Measurements from ENCODE around the gene B4GALNT3.

- TF ChIP-seq POLR2AphosphoS5 (IDR thresholded peaks at IDR 0.05; ENCODE audit: borderline replicate concordance, low read depth, low read length) = no peak
- no peak for TF ChIP-seq EZH2 (IDR thresholded peaks at IDR 0.05)
- TF ChIP-seq FOXP2 (optimal IDR thresholded peaks at IDR 0.05; ENCODE audit: control extremely low read depth, extremely low read length, insufficient read depth) = no peak
Measured at GRCh38 chr12:573232-573631, 113.5 kb downstream of the B4GALNT3 start.

Data from SK-N-MC (cell line).